Measurements from ENCODE around the gene C1QTNF2.

The C1QTNF2 gene

DNA sequence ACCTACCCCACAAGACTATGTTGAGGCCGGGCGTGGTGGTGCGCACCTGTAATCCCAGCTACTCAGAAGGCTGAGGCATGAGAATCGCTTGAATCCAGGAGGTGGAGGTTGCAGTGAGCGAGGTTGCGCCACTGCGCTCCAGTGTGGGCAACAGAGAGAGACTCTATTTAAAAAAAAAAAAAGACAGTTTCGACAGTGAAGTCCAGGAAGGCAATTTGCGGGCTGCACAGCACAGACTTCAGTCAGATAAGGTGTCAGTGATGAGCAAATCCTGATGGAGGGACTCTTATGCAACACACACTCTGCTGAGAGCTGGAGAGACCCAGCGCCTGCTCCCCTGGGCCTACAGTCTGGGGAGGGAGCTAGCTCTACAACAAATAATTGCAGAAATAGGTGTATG, 72.2 kb downstream of the C1QTNF2 start:
- DNase-seq (ENCODE audit: low read depth): no peak

DNA sequence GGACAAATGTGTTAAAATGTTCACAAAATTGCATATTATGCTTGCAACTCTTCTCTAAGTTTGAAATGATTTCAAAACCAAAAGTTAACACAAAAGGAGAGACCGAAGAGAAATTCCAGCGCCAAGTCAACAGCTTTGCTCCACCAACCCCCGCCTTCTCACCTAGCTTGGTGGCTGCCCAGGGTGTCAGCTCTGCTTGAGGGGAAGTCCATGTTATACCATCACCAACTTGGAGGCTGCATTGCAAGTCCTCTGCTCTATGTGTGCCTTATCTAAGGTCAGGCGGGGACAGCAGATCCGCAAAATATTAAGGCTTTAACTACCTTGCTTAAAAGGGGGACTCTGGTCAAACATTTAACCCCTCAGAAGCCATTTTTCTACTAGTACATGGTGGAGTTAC, 72.7 kb downstream of the C1QTNF2 start:
- DNase-seq (ENCODE audit: low read depth): no peak

All from EH (cell line).